GM19467 (cell line): ENCODE results near the gene AK2.
"Not testable (repeated sequence)": the region's sequence is repeated elsewhere in the genome, so short reads cannot be mapped to it uniquely, and the experiment has no call there.

Experiments
- ATAC-seq: cut with Tn5 transposase; IDR thresholded peaks from one replicate; pipeline ENCODE4 v1.9.1; 2021; ENCODE audit warnings: mild to moderate bottlenecking, moderate library complexity; ENCODE audit not compliant: unreplicated experiment

The AK2 gene

GRCh38 chr1:33002006-33002405 is 34.7 kb downstream of the AK2 start:
- no peak for ATAC-seq

- ATAC-seq, result no peak
These were observed 35.4 kb downstream of the AK2 start for GRCh38 chr1:33001282-33001681.

GRCh38 chr1:33000427-33001026 is 36.2 kb downstream of the AK2 start:
- ATAC-seq, result no peak

GRCh38 chr1:32998997-32999396 is 37.7 kb downstream of the AK2 start:
- no peak for ATAC-seq

GRCh38 chr1:32998064-32998463 is 38.6 kb downstream of the AK2 start:
- ATAC-seq, result no peak

- ATAC-seq, result no peak
These were observed 39.2 kb downstream of the AK2 start for GRCh38 chr1:32997381-32997891.

DNA sequence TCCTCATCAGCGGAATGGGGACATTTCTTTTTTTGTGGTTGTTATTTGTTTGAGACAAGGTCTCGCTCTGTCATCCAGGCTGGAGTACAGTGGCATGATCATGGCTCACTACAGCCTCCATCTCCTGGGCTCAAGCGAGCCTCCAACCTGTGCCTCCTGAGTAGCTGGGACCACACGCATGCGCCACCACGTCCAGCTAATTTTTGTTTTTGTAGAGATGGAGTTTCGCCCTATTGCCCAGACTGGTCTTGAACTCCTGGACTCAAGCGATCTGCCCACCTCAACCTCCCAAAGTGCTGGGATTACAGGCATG is 43.4 kb downstream of the AK2 start:
- not testable (repeated sequence) for ATAC-seq

DNA sequence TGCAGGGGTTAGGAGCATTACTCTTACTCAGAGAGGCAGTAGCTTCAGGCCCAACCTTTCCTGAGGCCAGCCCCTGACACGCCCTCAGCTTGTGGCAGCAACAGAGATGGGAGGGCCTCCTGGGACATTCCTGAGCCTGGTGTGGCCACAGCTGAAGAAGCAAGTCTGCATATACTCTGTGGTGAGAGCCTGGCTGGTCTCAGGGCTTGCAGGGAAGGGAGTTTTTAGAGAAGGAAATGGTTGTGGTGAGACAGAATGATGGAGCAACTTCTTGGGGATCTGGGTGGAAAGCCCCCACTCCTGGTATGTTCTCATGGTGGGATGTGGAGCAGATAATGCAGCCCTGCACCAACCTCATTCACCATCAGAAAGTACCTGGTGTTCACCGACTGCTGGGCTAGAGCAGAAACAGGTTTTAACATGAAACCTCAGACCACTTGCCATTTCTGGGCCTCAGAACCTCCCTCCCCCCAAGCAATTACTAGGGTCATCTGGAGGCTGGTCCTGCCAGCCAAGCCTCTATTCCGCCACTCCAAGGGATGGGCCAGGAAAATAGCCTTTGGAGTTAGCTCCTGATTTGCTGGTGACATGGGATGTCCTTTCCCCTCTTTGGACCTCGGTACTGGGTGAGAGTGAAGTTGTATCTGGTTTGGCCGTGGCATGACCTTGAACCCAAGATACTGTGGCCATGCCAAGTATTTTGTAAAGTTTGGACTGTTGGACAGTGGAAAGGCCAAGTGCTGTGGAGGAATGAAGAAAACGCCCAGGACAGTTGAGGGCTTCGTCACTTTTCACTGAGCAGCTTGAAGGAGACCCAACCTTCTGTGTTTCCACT is 44.0 kb downstream of the AK2 start:
- peak; percentile 81 for ATAC-seq

DNA sequence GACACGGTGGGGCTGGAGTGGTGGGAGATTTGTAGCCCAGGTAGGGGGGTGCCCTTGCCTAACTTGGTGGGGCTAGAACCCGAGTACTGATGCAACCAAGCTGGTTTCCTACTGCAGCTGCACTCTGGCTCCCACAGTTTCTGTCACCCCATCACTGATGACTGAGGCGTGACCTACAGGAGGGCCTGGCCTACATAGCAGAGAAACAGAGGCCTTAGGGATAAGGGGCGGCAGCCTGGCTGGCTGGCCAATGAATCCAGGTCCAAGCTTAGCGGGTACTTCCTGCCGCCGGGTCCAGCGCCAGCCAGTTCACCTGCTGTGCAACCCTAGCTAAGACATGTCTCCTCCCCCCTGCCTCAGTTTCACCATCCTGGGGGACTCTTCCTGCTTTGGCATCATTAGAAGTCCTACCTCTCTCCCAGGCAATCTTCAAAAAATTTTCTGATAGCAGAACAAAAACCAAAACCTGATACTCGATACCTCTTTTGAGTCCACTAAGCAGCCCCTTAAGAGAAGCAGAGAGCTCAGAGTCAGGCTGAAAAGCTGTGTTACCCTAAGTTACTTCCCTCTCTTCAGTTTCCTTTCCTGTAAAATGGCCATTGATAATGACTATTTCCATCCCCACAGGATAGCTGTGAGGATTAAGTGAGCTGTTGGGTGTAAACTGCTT is 44.7 kb downstream of the AK2 start:
- ATAC-seq, result peak; percentile 9

DNA sequence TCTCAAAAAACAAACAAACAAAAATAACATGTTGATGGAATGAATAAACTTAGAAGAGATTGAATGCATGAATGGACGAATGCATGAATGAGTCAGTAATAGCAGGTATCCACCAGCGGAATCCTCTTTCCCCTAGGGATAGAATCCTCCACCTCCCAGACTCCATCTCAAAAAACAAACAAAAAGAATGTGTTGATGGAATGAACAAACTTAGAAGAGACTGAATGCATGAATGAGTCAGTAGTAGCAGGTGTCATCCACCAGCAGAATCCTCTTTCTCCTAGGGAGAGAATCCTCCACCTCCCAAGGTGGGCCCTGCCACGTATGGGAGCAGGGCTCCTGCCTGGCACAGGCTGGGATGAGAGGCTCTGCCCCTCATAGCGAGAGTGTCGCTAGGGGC is 45.3 kb downstream of the AK2 start:
- no peak for ATAC-seq

GRCh38 chr1:32990887-32991286 is 45.8 kb downstream of the AK2 start:
- no peak for ATAC-seq

GRCh38 chr1:32989160-32990050 is 47.3 kb downstream of the AK2 start:
- no peak for ATAC-seq

- ATAC-seq, result no peak
These were observed 48.0 kb downstream of the AK2 start for GRCh38 chr1:32988665-32989064.

- no peak for ATAC-seq
These were observed 51.5 kb downstream of the AK2 start for GRCh38 chr1:32985226-32985625.

- no peak for ATAC-seq
These were observed 52.1 kb downstream of the AK2 start for GRCh38 chr1:32984455-32985171.

GRCh38 chr1:32984090-32984454 is 52.6 kb downstream of the AK2 start:
- ATAC-seq, result no peak

- ATAC-seq, result no peak
These were observed 53.7 kb downstream of the AK2 start for GRCh38 chr1:32983020-32983419.

GRCh38 chr1:32981003-32981901 is 55.4 kb downstream of the AK2 start:
- peak; percentile 88 for ATAC-seq

DNA sequence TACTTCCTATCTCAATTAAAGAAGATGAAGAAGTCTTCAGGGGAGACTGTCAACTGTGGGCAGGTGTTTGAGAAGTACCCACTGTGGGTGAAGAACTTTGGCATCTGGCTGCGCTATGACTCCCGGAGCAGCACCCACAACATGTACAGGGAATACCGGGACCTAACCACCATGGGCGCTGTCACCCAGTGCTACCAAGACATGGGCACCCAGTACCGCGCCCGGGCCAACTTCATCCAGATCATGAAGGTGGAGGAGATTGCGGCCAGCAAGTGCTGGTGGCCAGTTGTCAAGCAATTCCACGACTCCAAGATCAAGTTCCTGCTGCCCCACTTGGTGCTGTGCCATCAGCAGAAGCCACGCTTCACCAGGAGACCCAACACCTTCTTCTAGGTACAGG is 56.6 kb downstream of the AK2 start:
- ATAC-seq, result no peak
